HEK293 (cell line): ENCODE data around the gene ABCC3.

ENCODE experiments used
- IKZF3 ChIP-seq: fragments of 450-650 bp; IDR thresholded peaks from 2 replicates; pipeline ENCODE4 v1.5.0; 2018; ENCODE audit warnings: missing biosample characterization, mild to moderate bottlenecking, missing genetic modification characterization, moderate library complexity
- MZF1 ChIP-seq: fragments of 450-650 bp; formaldehyde crosslinking; IDR thresholded peaks from 2 replicates; pipeline ENCODE4 v1.5.1; 2017; ENCODE audit warnings: missing biosample characterization, missing genetic modification characterization, borderline replicate concordance
- SP2 ChIP-seq: fragments of 450-650 bp; formaldehyde crosslinking; IDR thresholded peaks from 2 replicates; pipeline ENCODE4 v1.5.1; 2016; ENCODE audit warnings: missing biosample characterization, missing genetic modification characterization
- ZFHX2 ChIP-seq: fragments of 450-650 bp; formaldehyde crosslinking; conservative IDR thresholded peaks from 2 replicates; pipeline ENCODE4 v1.5.1; 2016; ENCODE audit warnings: missing biosample characterization, missing genetic modification characterization
- ZIC2 ChIP-seq: fragments of 450-650 bp; formaldehyde crosslinking; IDR thresholded peaks from 2 replicates; pipeline ENCODE4 v1.5.1; 2016; ENCODE audit warnings: missing biosample characterization, missing genetic modification characterization
- ZNF140 ChIP-seq: fragments of 450-650 bp; formaldehyde crosslinking; IDR thresholded peaks from 2 replicates; pipeline ENCODE4 v1.5.1; 2016; ENCODE audit warnings: missing biosample characterization, missing genetic modification characterization
- ZNF311 ChIP-seq: fragments of 450-650 bp; formaldehyde crosslinking; IDR thresholded peaks from 2 replicates; pipeline ENCODE4 v1.5.1; 2017; ENCODE audit warnings: missing biosample characterization, missing genetic modification characterization, borderline replicate concordance
- ZNF341 ChIP-seq: fragments of 450-650 bp; formaldehyde crosslinking; IDR thresholded peaks from 2 replicates; pipeline ENCODE4; 2016; ENCODE audit warnings: low read depth, missing biosample characterization, missing genetic modification characterization
- ZNF416 ChIP-seq: fragments of 450-650 bp; formaldehyde crosslinking; IDR thresholded peaks from 2 replicates; pipeline ENCODE4 v1.5.1; 2016; ENCODE audit warnings: missing biosample characterization, missing genetic modification characterization
- ZNF549 ChIP-seq: fragments of 450-650 bp; IDR thresholded peaks from 2 replicates; pipeline ENCODE4 v1.5.1; 2018; ENCODE audit warnings: missing biosample characterization, missing genetic modification characterization, mild to moderate bottlenecking, inconsistent platforms, moderate library complexity
- ZNF701 ChIP-seq: fragments of 450-650 bp; formaldehyde crosslinking; IDR thresholded peaks from 2 replicates; pipeline ENCODE4 v1.5.1; 2016; ENCODE audit warnings: missing biosample characterization, missing genetic modification characterization
- ZNF791 ChIP-seq: fragments of 450-650 bp; formaldehyde crosslinking; IDR thresholded peaks from 2 replicates; pipeline ENCODE4 v1.5.1; 2016; ENCODE audit warnings: missing biosample characterization, missing genetic modification characterization
- ZNF792 ChIP-seq: fragments of 450-650 bp; formaldehyde crosslinking; IDR thresholded peaks from 2 replicates; pipeline ENCODE4 v1.5.1; 2016; ENCODE audit warnings: missing biosample characterization, missing genetic modification characterization
- ZNF830 ChIP-seq: fragments of 450-650 bp; IDR thresholded peaks from 2 replicates; pipeline ENCODE4 v1.5.0; 2018; ENCODE audit warnings: missing biosample characterization, missing genetic modification characterization, low read depth, mild to moderate bottlenecking, moderate library complexity
- TF ChIP-seq, protein P1 (sequence below): fragments of 450-650 bp; formaldehyde crosslinking; IDR thresholded peaks from 2 replicates; pipeline ENCODE4 v1.5.1; 2017; ENCODE audit warnings: missing biosample characterization, missing genetic modification characterization
- TF ChIP-seq, protein P2 (sequence below): sonication (generic); formaldehyde crosslinking; IDR thresholded peaks from 2 replicates; pipeline ENCODE4 v1.8.1; 2022; ENCODE audit warnings: mild to moderate bottlenecking, moderate library complexity, missing genetic modification reagents
- TF ChIP-seq, protein P3 (sequence below): fragments of 450-650 bp; formaldehyde crosslinking; IDR thresholded peaks from 2 replicates; pipeline ENCODE4 v1.5.1; 2016; ENCODE audit warnings: missing biosample characterization, missing genetic modification characterization, borderline replicate concordance
- TF ChIP-seq, protein P4 (sequence below): fragments of 450-650 bp; formaldehyde crosslinking; IDR thresholded peaks from 2 replicates; pipeline ENCODE4 v1.5.0; 2017; ENCODE audit warnings: missing biosample characterization, missing genetic modification characterization, borderline replicate concordance
- TF ChIP-seq, protein P5 (sequence below): fragments of 450-650 bp; formaldehyde crosslinking; IDR thresholded peaks from 2 replicates; pipeline ENCODE4 v1.5.1; 2016; ENCODE audit warnings: missing biosample characterization, missing genetic modification characterization
- TF ChIP-seq, protein P6 (sequence below): fragments of 450-650 bp; formaldehyde crosslinking; IDR thresholded peaks from 2 replicates; pipeline ENCODE4 v1.5.1; 2017; ENCODE audit warnings: missing biosample characterization, missing genetic modification characterization
- TF ChIP-seq, protein P7 (sequence below): fragments of 450-650 bp; formaldehyde crosslinking; IDR thresholded peaks from 2 replicates; pipeline ENCODE4 v1.5.1; 2016; ENCODE audit warnings: missing biosample characterization, missing genetic modification characterization
- TF ChIP-seq, protein P8 (sequence below): fragments of 450-650 bp; formaldehyde crosslinking; IDR thresholded peaks from 2 replicates; pipeline ENCODE4 v1.5.1; 2016; ENCODE audit warnings: missing biosample characterization, missing genetic modification characterization
- TF ChIP-seq, protein P9 (sequence below): fragments of 450-650 bp; formaldehyde crosslinking; IDR thresholded peaks from 2 replicates; pipeline ENCODE4 v1.5.1; 2017; ENCODE audit warnings: missing biosample characterization, missing genetic modification characterization

Gene ABCC3

DNA sequence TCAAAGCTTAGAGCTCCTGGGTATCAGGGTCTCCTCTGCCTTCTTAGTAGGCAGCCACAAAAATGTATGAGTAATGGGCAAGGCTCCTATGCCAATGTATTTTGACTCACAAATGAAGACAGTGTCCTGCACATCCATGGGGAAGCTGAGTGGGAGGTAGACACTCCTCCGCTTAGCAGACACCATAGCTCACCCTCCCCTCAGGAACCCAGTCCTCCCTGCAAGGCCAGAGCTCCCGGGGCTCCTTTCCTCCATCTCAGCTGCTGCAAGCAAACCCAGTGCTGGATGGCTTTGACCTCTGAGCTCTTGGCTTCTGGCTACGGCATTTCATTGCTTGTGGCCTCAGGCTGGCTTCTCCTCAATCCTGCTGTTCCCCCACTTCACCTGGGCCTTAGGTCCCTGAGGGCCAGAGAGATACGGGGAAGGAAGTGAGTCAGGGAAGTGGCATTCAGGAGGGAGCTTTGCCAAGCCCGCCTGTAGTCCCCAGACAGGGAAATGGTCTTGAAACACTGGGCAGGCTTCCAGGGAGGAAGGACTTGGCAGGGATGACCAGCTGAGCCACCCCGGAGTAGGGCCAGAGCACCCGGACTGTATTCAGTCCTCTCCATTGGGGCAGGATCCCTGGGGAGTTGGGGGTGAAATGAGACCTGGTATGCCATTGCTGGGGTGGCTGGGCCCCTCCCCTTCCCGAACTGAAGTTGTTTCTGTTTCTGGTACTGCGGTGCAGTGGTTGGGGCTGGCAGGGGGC is 4.5 kb downstream of the ABCC3 start (continued):
- TF ChIP-seq, protein P1, sequence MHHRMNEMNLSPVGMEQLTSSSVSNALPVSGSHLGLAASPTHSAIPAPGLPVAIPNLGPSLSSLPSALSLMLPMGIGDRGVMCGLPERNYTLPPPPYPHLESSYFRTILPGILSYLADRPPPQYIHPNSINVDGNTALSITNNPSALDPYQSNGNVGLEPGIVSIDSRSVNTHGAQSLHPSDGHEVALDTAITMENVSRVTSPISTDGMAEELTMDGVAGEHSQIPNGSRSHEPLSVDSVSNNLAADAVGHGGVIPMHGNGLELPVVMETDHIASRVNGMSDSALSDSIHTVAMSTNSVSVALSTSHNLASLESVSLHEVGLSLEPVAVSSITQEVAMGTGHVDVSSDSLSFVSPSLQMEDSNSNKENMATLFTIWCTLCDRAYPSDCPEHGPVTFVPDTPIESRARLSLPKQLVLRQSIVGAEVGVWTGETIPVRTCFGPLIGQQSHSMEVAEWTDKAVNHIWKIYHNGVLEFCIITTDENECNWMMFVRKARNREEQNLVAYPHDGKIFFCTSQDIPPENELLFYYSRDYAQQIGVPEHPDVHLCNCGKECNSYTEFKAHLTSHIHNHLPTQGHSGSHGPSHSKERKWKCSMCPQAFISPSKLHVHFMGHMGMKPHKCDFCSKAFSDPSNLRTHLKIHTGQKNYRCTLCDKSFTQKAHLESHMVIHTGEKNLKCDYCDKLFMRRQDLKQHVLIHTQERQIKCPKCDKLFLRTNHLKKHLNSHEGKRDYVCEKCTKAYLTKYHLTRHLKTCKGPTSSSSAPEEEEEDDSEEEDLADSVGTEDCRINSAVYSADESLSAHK (tag by site-specific recombination): no peak
- TF ChIP-seq SP2 (tag by site-specific recombination) (peak; percentile 42; the same call in 1 of the 2 replicates), ZNF311 (tag by site-specific recombination) (no peak), ZNF416 (tag by site-specific recombination) (no peak), MZF1 (tag by site-specific recombination) (no peak), ZFHX2 (peak; percentile 76), IKZF3 (no peak), ZIC2 (tag by site-specific recombination) (peak; percentile 82), ZNF792 (tag by site-specific recombination) (no peak), ZNF341 (0 out of 2 replicates have a peak, but pooled peaks have one; percentile 29), ZNF830 (tag by site-specific recombination) (no peak), ZNF791 (tag by site-specific recombination) (no peak), ZNF140 (tag by site-specific recombination) (no peak), ZNF549 (tag by site-specific recombination) (no peak), ZNF701 (tag by site-specific recombination) (no peak)
- TF ChIP-seq, protein P2, sequence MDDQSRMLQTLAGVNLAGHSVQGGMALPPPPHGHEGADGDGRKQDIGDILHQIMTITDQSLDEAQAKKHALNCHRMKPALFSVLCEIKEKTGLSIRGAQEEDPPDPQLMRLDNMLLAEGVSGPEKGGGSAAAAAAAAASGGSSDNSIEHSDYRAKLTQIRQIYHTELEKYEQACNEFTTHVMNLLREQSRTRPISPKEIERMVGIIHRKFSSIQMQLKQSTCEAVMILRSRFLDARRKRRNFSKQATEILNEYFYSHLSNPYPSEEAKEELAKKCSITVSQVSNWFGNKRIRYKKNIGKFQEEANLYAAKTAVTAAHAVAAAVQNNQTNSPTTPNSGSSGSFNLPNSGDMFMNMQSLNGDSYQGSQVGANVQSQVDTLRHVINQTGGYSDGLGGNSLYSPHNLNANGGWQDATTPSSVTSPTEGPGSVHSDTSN (CRISPR knock-in tag): no peak
- TF ChIP-seq, protein P3, sequence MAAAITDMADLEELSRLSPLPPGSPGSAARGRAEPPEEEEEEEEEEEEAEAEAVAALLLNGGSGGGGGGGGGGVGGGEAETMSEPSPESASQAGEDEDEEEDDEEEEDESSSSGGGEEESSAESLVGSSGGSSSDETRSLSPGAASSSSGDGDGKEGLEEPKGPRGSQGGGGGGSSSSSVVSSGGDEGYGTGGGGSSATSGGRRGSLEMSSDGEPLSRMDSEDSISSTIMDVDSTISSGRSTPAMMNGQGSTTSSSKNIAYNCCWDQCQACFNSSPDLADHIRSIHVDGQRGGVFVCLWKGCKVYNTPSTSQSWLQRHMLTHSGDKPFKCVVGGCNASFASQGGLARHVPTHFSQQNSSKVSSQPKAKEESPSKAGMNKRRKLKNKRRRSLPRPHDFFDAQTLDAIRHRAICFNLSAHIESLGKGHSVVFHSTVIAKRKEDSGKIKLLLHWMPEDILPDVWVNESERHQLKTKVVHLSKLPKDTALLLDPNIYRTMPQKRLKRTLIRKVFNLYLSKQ (tag by site-specific recombination): no peak
- TF ChIP-seq, protein P4, sequence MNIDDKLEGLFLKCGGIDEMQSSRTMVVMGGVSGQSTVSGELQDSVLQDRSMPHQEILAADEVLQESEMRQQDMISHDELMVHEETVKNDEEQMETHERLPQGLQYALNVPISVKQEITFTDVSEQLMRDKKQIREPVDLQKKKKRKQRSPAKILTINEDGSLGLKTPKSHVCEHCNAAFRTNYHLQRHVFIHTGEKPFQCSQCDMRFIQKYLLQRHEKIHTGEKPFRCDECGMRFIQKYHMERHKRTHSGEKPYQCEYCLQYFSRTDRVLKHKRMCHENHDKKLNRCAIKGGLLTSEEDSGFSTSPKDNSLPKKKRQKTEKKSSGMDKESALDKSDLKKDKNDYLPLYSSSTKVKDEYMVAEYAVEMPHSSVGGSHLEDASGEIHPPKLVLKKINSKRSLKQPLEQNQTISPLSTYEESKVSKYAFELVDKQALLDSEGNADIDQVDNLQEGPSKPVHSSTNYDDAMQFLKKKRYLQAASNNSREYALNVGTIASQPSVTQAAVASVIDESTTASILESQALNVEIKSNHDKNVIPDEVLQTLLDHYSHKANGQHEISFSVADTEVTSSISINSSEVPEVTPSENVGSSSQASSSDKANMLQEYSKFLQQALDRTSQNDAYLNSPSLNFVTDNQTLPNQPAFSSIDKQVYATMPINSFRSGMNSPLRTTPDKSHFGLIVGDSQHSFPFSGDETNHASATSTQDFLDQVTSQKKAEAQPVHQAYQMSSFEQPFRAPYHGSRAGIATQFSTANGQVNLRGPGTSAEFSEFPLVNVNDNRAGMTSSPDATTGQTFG: no peak
- TF ChIP-seq, protein P5, sequence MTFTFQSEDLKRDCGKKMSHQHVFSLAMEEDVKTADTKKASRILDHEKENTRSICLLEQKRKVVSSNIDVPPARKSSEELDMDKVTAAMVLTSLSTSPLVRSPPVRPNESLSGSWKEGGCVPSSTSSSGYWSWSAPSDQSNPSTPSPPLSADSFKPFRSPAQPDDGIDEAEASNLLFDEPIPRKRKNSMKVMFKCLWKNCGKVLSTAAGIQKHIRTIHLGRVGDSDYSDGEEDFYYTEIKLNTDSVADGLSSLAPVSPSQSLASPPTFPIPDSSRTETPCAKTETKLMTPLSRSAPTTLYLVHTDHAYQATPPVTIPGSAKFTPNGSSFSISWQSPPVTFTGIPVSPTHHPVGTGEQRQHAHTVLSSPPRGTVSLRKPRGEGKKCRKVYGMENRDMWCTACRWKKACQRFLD (tag by site-specific recombination): no peak
- TF ChIP-seq, protein P6, sequence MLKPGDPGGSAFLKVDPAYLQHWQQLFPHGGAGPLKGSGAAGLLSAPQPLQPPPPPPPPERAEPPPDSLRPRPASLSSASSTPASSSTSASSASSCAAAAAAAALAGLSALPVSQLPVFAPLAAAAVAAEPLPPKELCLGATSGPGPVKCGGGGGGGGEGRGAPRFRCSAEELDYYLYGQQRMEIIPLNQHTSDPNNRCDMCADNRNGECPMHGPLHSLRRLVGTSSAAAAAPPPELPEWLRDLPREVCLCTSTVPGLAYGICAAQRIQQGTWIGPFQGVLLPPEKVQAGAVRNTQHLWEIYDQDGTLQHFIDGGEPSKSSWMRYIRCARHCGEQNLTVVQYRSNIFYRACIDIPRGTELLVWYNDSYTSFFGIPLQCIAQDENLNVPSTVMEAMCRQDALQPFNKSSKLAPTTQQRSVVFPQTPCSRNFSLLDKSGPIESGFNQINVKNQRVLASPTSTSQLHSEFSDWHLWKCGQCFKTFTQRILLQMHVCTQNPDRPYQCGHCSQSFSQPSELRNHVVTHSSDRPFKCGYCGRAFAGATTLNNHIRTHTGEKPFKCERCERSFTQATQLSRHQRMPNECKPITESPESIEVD: no peak
- TF ChIP-seq, protein P7, sequence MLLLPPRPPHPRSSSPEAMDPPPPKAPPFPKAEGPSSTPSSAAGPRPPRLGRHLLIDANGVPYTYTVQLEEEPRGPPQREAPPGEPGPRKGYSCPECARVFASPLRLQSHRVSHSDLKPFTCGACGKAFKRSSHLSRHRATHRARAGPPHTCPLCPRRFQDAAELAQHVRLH (tag by site-specific recombination): no peak
- TF ChIP-seq, protein P8, sequence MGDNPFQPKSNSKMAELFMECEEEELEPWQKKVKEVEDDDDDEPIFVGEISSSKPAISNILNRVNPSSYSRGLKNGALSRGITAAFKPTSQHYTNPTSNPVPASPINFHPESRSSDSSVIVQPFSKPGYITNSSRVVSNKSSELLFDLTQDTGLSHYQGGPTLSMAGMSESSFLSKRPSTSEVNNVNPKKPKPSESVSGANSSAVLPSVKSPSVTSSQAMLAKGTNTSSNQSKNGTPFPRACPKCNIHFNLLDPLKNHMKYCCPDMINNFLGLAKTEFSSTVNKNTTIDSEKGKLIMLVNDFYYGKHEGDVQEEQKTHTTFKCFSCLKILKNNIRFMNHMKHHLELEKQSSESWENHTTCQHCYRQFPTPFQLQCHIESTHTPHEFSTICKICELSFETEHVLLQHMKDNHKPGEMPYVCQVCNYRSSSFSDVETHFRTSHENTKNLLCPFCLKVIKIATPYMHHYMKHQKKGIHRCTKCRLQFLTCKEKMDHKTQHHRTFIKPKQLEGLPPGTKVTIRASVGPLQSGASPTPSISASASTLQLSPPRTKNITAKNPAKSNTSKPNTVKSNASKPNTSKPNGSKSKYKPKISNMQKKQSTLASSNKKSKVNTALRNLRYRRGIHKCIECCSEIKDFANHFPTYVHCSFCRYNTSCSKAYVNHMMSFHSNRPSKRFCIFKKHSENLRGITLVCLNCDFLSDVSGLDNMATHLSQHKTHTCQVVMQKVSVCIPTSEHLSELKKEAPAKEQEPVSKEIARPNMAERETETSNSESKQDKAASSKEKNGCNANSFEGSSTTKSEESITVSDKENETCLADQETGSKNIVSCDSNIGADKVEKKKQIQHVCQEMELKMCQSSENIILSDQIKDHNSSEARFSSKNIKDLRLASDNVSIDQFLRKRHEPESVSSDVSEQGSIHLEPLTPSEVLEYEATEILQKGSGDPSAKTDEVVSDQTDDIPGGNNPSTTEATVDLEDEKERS (tag by site-specific recombination): no peak; the same call in 1 of the 2 replicates
- TF ChIP-seq, protein P9, sequence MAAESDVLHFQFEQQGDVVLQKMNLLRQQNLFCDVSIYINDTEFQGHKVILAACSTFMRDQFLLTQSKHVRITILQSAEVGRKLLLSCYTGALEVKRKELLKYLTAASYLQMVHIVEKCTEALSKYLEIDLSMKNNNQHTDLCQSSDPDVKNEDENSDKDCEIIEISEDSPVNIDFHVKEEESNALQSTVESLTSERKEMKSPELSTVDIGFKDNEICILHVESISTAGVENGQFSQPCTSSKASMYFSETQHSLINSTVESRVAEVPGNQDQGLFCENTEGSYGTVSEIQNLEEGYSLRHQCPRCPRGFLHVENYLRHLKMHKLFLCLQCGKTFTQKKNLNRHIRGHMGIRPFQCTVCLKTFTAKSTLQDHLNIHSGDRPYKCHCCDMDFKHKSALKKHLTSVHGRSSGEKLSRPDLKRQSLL (tag by site-specific recombination): no peak
